Chondrocyte (in vitro differentiated cells): ENCODE data around the gene KRT16. TPM values are rescaled to one million over a fixed set of nuclear protein-coding genes. Genes with fewer than 3 reads are reported as not detected.

Experiments
- DNase-seq: peaks from one replicate; pipeline ENCODE4 v3.0.0; 2021; ENCODE audit warnings: mixed read lengths, low spot score
- H3K27ac Mint-ChIP-seq: one replicate; pipeline ENCODE4 v1.8.0; 2021; ENCODE audit warnings: mild to moderate bottlenecking, moderate library complexity, mixed read lengths; ENCODE audit not compliant: unreplicated experiment
- H3K27me3 Mint-ChIP-seq: 2 replicates; pipeline ENCODE4 v1.8.0; 2021; ENCODE audit warnings: low read depth, mixed read lengths
- H3K36me3 Mint-ChIP-seq: 2 replicates; pipeline ENCODE4 v1.8.0; 2021; ENCODE audit warnings: low read depth, mixed read lengths
- H3K4me1 Mint-ChIP-seq: 2 replicates; pipeline ENCODE4 v1.8.0; 2021; ENCODE audit warnings: low read depth, mild to moderate bottlenecking, mixed read lengths
- H3K4me3 Mint-ChIP-seq: one replicate; pipeline ENCODE4 v1.8.0; 2021; ENCODE audit warnings: mild to moderate bottlenecking, moderate library complexity, mixed read lengths; ENCODE audit not compliant: unreplicated experiment
- H3K9me3 Mint-ChIP-seq: 2 replicates; pipeline ENCODE4 v1.8.0; 2021; ENCODE audit warnings: low read depth, mixed read lengths
- CTCF ChIP-seq: fragments of 200-600 bp; sonication (generic); IDR thresholded peaks from 2 replicates; pipeline ENCODE4 v1.5.0; 2021; ENCODE audit warnings: antibody characterized with exemption, mild to moderate bottlenecking, moderate library complexity
- total RNA-seq: library from RNA; stranded (reverse); gene quantifications from 3 replicates; pipeline ENCODE4 v1.2.1, GENCODE V29; 2021

Gene KRT16
- total RNA-seq, 1 donor from 2014 or later = 5.9 TPM

DNA sequence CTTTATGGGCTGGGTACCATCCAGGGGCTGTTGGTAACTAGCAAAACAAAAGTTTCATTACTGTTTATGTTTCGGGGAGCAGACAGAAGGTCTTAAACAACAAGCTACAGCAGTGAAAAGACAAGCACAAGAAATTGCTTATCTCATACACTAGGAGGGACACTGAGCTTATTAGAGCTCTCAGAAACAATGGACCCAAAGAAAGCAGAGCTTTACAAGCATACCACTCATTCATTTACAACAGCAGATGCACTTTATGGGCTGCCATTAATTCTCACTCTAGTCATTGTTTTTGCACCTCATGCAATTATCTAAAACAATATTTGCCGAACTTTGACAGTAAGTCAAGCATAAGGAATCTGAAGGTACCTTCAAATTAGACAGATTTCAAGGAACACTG is 10.0 kb downstream of the KRT16 start:
- DNase-seq = no peak
- H3K36me3 Mint-ChIP-seq = peaks cover 10% of the 10 kb centered on the region
- peaks cover 14% of the 10 kb centered on the region for H3K27me3 Mint-ChIP-seq
- no peak overlapping the region for H3K27ac Mint-ChIP-seq
- peaks cover 17% of the 10 kb centered on the region for H3K9me3 Mint-ChIP-seq
- no peak overlapping the region for H3K4me3 Mint-ChIP-seq
- TF ChIP-seq CTCF = no peak
- H3K4me1 Mint-ChIP-seq = no peaks in the 10 kb centered on the region

- no peaks in the 10 kb centered on the region for H3K9me3 Mint-ChIP-seq
These were observed 12.2 kb downstream of the KRT16 start for GRCh38 chr17:41600318-41600717.

GRCh38 chr17:41599680-41600079 is 12.9 kb downstream of the KRT16 start:
- Mint-ChIP-seq H3K4me1 (no peaks in the 10 kb centered on the region), H3K27me3 (peaks cover 13% of the 10 kb centered on the region), H3K4me3 (no peak overlapping the region), H3K9me3 (no peaks in the 10 kb centered on the region), H3K36me3 (no peaks in the 10 kb centered on the region), H3K27ac (no peak overlapping the region)
- DNase-seq = no peak
- TF ChIP-seq CTCF = no peak

More at GRCh38 chr17:41600318-41600717, 12.2 kb downstream of the KRT16 start:
- H3K27ac Mint-ChIP-seq = no peak overlapping the region
- no peak overlapping the region for H3K4me3 Mint-ChIP-seq
- TF ChIP-seq CTCF = no peak
- H3K27me3 Mint-ChIP-seq = peaks cover 10% of the 10 kb centered on the region
- no peaks in the 10 kb centered on the region for H3K4me1 Mint-ChIP-seq
- H3K36me3 Mint-ChIP-seq = no peaks in the 10 kb centered on the region
- no peak for DNase-seq

DNA sequence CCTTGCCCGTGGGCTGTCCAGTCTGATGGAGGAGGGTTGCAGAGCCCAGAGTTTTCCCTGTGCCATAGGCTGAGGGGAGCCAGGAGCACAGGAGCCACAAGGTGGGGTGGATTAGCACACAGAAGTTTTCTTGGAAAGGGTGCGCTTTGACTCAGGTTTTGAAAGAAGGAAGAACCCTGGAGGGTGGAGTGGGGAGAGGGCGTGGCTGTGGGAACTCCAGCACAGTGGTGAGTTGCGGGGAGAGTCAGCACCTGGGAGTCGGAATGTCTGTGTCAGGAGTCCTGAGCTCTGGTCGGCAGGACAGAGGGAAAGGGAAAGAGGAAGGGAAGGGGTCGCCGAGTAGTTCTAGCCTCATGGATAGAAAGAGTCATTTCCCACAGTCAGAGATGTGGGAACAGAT is 17.0 kb downstream of the KRT16 start:
- Mint-ChIP-seq H3K9me3 (peaks cover 5% of the 10 kb centered on the region), H3K4me3 (no peak overlapping the region), H3K4me1 (no peaks in the 10 kb centered on the region), H3K27ac (no peak overlapping the region), H3K36me3 (peaks cover 4% of the 10 kb centered on the region), H3K27me3 (peaks cover 26% of the 10 kb centered on the region)
- no peak for DNase-seq
- no peak for TF ChIP-seq CTCF

DNA sequence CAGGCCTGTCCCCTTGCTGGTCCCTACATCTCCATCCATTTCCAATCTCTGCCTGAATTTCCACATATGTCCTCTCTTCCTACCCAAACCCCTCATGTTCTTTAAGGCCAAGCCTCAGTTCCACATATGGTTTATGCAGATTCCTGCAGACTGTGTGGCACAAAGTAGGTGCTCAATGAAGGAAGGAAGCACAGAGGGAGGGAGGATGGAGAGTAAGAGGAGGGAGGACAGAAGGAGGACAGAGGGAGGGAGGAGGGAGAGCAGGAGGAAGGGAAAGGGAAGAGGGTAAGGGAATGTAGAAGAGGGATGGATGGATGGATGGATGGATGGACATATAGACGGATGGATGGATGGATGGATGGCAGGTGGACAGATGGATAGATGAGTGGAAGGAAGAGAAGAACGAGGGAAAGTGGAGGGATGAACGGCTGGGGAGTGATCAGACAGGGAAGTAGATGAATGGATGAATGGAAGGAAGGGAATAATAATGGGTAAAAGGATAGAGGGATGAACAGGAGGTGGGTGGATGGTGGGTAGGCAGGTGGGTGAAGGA is 18.1 kb downstream of the KRT16 start:
- H3K4me1 Mint-ChIP-seq = no peaks in the 10 kb centered on the region
- H3K27ac Mint-ChIP-seq = no peak overlapping the region
- no peak for DNase-seq
- peaks cover 5% of the 10 kb centered on the region for H3K9me3 Mint-ChIP-seq
- peaks cover 4% of the 10 kb centered on the region for H3K36me3 Mint-ChIP-seq
- no peak overlapping the region for H3K4me3 Mint-ChIP-seq
- no peak for TF ChIP-seq CTCF
- peaks cover 27% of the 10 kb centered on the region for H3K27me3 Mint-ChIP-seq
